Breast epithelium (tissue), 4 donors: ENCODE results near the gene AGRN. TPM values are rescaled to one million over a fixed set of nuclear protein-coding genes. Genes with fewer than 3 reads are reported as not detected.

Source experiments
- DNase-seq, 2 donors: peaks; one replicate each; pipeline ENCODE4 v3.0.0-alpha.2; 2019; ENCODE audit warnings: low spot score in 2 of 2
- H3K27ac ChIP-seq, 2 donors: fragments of 200-600 bp; sonication (generic) in 1 of 2; one replicate each; pipeline ENCODE4 v1.5.1; 2016 to 2019; ENCODE audit warnings: mild to moderate bottlenecking in 1 of 2
- H3K27me3 ChIP-seq, 2 donors: fragments of 200-600 bp; sonication (generic) in 1 of 2; one replicate each; pipeline versions ENCODE4 v1.5.1 to v1.6.0; 2017 to 2019; ENCODE audit warnings: control low read depth in 1 of 2, mild to moderate bottlenecking in 1 of 2
- H3K36me3 ChIP-seq: fragments of 200-600 bp; one replicate; pipeline ENCODE4 v1.5.1; 2019
- H3K4me1 ChIP-seq, 2 donors: fragments of 200-600 bp; sonication (generic); one replicate each; pipeline ENCODE4 v1.5.1; 2016 to 2019; ENCODE audit warnings: control low read depth in 1 of 2
- H3K4me3 ChIP-seq, 3 donors: fragments of 200-600 bp; sonication (generic); 1 replicate in 2 of 3; 2 replicates in 1 of 3; pipeline ENCODE4 v1.5.1; 2016 to 2019; ENCODE audit warnings: mild to moderate bottlenecking in 3 of 3, moderate library complexity in 2 of 3
- H3K9me3 ChIP-seq, 2 donors: fragments of 200-600 bp; sonication (generic) in 1 of 2; one replicate each; pipeline ENCODE4 v1.5.1; 2016 to 2019; ENCODE audit warnings: control low read depth in 1 of 2
- POLR2A ChIP-seq: fragments of 450-650 bp; IDR thresholded peaks from one replicate; pipeline ENCODE4 v1.6.1; 2016; ENCODE audit warnings: antibody characterized with exemption, mild to moderate bottlenecking, moderate library complexity
- POLR2AphosphoS5 ChIP-seq, 3 donors: sonication (generic); formaldehyde crosslinking; IDR thresholded peaks; one replicate each; pipeline ENCODE4 v1.6.1; 2017; ENCODE audit warnings: antibody characterized with exemption in 3 of 3
- intact Hi-C: fragments of 100-400 bp; cut with DNase I; formaldehyde crosslinking; loops from one replicate; pipeline ENCODE4 v1.15.1; 2023; ENCODE audit warnings: low total_unique reads
- total RNA-seq, 3 donors: library from RNA; depleted of rRNA; stranded (reverse); fragments of >200 nt; gene quantifications; one replicate each; pipeline ENCODE4 v1.1.0, GENCODE V29; 2016
- TF ChIP-seq, protein P1 (sequence below), 3 donors: fragments of 450-650 bp; IDR thresholded peaks; one replicate each; pipeline ENCODE4 v1.5.1; 2016 to 2017; ENCODE audit warnings: antibody characterized with exemption in 3 of 3, mild to moderate bottlenecking in 3 of 3, moderate library complexity in 3 of 3

Gene AGRN
- total RNA-seq, 3 donors from 2014 or later: 9.1 to 37.0 (median 30.5) TPM

DNA sequence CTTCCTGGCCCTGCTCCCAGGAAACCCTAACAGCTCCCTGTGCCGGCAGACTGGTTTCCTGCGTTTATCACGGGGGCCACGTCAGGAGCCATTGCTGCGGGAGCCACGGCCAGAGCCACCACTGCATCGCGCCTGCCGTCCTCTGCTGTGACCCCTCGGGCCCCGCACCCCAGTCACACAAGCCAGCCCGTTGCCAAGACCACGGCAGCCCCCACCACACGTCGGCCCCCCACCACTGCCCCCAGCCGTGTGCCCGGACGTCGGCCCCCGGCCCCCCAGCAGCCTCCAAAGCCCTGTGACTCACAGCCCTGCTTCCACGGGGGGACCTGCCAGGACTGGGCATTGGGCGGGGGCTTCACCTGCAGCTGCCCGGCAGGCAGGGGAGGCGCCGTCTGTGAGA, 28.0 kb downstream of the AGRN start:
- intact Hi-C loops: no loop called here
- Histone ChIP-seq H3K27me3 (no peaks in the 10 kb centered on the region), H3K36me3 (no peaks in the 10 kb centered on the region), H3K9me3 (no peaks in the 10 kb centered on the region), H3K27ac (no peak overlapping the region), H3K4me3 (no peak overlapping the region), H3K4me1 (no peaks in the 10 kb centered on the region)
- no peak for DNase-seq
- TF ChIP-seq, protein P1, sequence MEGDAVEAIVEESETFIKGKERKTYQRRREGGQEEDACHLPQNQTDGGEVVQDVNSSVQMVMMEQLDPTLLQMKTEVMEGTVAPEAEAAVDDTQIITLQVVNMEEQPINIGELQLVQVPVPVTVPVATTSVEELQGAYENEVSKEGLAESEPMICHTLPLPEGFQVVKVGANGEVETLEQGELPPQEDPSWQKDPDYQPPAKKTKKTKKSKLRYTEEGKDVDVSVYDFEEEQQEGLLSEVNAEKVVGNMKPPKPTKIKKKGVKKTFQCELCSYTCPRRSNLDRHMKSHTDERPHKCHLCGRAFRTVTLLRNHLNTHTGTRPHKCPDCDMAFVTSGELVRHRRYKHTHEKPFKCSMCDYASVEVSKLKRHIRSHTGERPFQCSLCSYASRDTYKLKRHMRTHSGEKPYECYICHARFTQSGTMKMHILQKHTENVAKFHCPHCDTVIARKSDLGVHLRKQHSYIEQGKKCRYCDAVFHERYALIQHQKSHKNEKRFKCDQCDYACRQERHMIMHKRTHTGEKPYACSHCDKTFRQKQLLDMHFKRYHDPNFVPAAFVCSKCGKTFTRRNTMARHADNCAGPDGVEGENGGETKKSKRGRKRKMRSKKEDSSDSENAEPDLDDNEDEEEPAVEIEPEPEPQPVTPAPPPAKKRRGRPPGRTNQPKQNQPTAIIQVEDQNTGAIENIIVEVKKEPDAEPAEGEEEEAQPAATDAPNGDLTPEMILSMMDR (IDR thresholded peaks at IDR 0.05): no peak
- TF ChIP-seq POLR2AphosphoS5 (IDR thresholded peaks at IDR 0.05): no peak
- no peak for TF ChIP-seq POLR2A

DNA sequence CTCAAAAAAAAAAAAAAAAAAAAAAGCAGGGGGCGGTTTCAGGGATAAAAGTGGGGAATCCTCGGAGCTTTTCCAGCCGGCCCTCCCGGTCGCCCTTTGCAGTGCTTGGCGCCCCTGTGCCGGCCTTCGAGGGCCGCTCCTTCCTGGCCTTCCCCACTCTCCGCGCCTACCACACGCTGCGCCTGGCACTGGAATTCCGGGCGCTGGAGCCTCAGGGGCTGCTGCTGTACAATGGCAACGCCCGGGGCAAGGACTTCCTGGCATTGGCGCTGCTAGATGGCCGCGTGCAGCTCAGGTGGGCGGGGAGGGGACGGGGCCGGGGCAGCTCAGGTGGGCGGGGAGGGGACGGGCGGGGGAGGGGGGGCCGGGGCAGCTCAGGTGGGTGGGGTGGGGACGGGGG, 28.8 kb downstream of the AGRN start:
- Histone ChIP-seq H3K4me1 (no peaks in the 10 kb centered on the region), H3K9me3 (no peaks in the 10 kb centered on the region), H3K4me3 (no peak overlapping the region), H3K36me3 (no peaks in the 10 kb centered on the region), H3K27me3 (no peaks in the 10 kb centered on the region), H3K27ac (no peak overlapping the region)
- intact Hi-C loops: no loop called here
- TF ChIP-seq POLR2A: no peak
- DNase-seq: no peak

DNA sequence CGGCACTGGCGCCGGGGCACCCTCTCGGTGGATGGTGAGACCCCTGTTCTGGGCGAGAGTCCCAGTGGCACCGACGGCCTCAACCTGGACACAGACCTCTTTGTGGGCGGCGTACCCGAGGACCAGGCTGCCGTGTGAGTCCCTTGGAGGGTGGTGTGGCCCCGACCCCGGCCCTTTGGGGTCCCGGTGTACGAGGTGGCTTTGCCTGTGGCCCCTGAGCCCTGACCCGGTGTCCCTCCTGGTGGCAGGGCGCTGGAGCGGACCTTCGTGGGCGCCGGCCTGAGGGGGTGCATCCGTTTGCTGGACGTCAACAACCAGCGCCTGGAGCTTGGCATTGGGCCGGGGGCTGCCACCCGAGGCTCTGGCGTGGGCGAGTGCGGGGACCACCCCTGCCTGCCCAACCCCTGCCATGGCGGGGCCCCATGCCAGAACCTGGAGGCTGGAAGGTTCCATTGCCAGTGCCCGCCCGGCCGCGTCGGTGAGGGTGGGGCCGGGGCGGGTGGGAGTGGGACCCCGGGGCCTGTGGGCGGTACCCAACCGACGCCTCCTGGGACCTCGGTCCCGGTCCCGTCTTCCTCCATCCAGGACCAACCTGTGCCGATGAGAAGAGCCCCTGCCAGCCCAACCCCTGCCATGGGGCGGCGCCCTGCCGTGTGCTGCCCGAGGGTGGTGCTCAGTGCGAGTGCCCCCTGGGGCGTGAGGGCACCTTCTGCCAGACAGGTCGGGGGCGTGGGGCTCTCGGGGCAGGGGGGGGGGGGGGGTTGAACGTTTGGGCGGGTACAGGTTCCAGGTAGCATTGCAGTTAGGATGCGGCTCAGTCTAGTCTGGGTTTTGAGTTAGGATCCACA, 29.6 kb downstream of the AGRN start:
- no peaks in the 10 kb centered on the region for H3K9me3 ChIP-seq
- H3K36me3 ChIP-seq: no peaks in the 10 kb centered on the region
- TF ChIP-seq, protein P1 (IDR thresholded peaks at IDR 0.05): no peak
- no peak for TF ChIP-seq POLR2AphosphoS5 (IDR thresholded peaks at IDR 0.05)
- intact Hi-C loops: no loop called here
- no peaks in the 10 kb centered on the region for H3K27me3 ChIP-seq
- H3K4me1 ChIP-seq: no peaks in the 10 kb centered on the region
- DNase-seq: no peak
- no peak overlapping the region for H3K4me3 ChIP-seq
- H3K27ac ChIP-seq: no peak overlapping the region

DNA sequence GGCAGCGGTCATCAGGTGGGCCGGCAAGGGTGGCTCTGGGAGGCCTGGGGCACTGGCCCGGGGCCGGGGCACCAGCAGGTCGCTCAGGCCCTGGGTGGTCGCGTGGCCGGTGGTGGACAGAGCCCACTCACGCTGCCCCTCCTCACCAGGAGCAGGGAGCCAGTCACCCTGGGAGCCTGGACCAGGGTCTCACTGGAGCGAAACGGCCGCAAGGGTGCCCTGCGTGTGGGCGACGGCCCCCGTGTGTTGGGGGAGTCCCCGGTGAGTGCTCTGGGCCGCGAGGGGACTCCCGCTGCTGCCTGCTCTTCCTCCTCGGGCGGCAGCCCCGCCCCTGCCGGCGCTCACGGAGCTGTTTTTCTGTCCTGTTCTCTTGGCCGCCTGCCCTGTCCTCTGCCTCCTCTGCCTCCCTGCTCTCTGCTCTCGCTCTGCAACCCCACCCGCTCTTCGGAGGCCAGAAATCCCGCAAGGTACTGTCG, 30.7 kb downstream of the AGRN start:
- Histone ChIP-seq H3K27ac (no peak overlapping the region), H3K4me1 (no peaks in the 10 kb centered on the region), H3K4me3 (no peak overlapping the region), H3K27me3 (no peaks in the 10 kb centered on the region), H3K36me3 (no peaks in the 10 kb centered on the region), H3K9me3 (no peaks in the 10 kb centered on the region)
- no peak for DNase-seq
- intact Hi-C loops: no loop called here
- no peak for TF ChIP-seq POLR2AphosphoS5 (IDR thresholded peaks at IDR 0.05)
- TF ChIP-seq, protein P1 (IDR thresholded peaks at IDR 0.05): no peak
- no peak for TF ChIP-seq POLR2A

DNA sequence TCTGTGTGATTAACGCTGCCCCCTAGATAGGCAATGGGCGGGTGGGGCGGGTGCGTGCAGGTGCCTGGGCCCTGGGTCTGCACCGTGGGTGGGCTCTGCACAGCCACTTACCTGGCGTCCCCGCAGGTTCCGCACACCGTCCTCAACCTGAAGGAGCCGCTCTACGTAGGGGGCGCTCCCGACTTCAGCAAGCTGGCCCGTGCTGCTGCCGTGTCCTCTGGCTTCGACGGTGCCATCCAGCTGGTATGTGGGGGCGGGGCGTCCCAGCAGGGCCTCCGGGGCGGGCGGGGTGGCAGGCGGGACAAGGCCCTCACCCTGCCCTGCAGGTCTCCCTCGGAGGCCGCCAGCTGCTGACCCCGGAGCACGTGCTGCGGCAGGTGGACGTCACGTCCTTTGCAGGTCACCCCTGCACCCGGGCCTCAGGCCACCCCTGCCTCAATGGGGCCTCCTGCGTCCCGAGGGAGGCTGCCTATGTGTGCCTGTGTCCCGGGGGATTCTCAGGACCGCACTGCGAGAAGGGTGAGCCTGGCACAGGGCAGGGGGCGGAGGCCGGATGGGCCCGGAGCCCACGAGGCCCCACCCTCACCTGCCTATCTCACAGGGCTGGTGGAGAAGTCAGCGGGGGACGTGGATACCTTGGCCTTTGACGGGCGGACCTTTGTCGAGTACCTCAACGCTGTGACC, 31.3 kb downstream of the AGRN start:
- DNase-seq: no peak
- intact Hi-C loops: no loop called here

More for the DNA sequence above, 31.3 kb downstream of the AGRN start:
- Histone ChIP-seq H3K9me3 (no peaks in the 10 kb centered on the region), H3K27me3 (no peaks in the 10 kb centered on the region), H3K27ac (no peak overlapping the region), H3K36me3 (no peaks in the 10 kb centered on the region), H3K4me1 (no peaks in the 10 kb centered on the region), H3K4me3 (no peak overlapping the region)
- TF ChIP-seq, protein P1 (IDR thresholded peaks at IDR 0.05): no peak
- TF ChIP-seq POLR2A (no peak), POLR2AphosphoS5 (IDR thresholded peaks at IDR 0.05) (no peak)
